B cell (primary cell): ENCODE results near the gene MYOM3. TPM values are rescaled to one million over a fixed set of nuclear protein-coding genes. Genes with fewer than 3 reads are reported as not detected.

Experiments used
- ATAC-seq: fragments of 200-7000 bp; cut with Tn5 transposase; one replicate; pipeline ENCODE4 v1.10.0; 2021; ENCODE audit warnings: low read depth, mild to moderate bottlenecking, moderate number of reproducible peaks, moderate library complexity
- CTCF ChIA-PET: fragments of 350-600 bp; sonication (Branson Sonifier 250); formaldehyde crosslinking; loops from one replicate; lab custom pipeline; 2021; ENCODE audit warnings: antibody characterized with exemption, inconsistent platforms; lab: Charles Lee
- POLR2A ChIA-PET: fragments of 350-600 bp; sonication (Branson Sonifier 250); formaldehyde crosslinking; loops from one replicate; lab custom pipeline; 2021; ENCODE audit warnings: antibody characterized with exemption; lab: Charles Lee
- DNase-seq: peaks from one replicate; pipeline ENCODE4 v3.0.0; 2013
- H2AFZ ChIP-seq: 2 replicates; pipeline ENCODE4 v1.6.1; 2012; ENCODE audit warnings: mild to moderate bottlenecking, low read depth, low read length; ENCODE audit not compliant: insufficient read depth, poor library complexity, severe bottlenecking
- H3K27ac ChIP-seq, 2 donors: 1 replicate in 1 of 2; 2 replicates in 1 of 2; pipeline ENCODE4 v1.5.1; 2012 to 2013; ENCODE audit warnings: low read length in 2 of 2, mild to moderate bottlenecking in 2 of 2, moderate library complexity in 1 of 2
- H3K27me3 ChIP-seq, 4 experiments: fragments of 200-600 bp in 1 of 4; sonication (generic) in 1 of 4; replicated peaks in 1 of 4; 1 replicate in 2 of 4; 2 replicates in 2 of 4; pipeline versions ENCODE4 v1.6.1 to v1.7.0; 2013 to 2016; ENCODE audit warnings: low read length in 3 of 4, mild to moderate bottlenecking in 2 of 4, mixed read lengths in 1 of 4, moderate library complexity in 1 of 4; ENCODE audit not compliant: insufficient read depth in 4 of 4, control insufficient read depth in 3 of 4; ENCODE audit errors: control extremely low read depth in 1 of 4
- H3K36me3 ChIP-seq, 2 experiments: replicated peaks in 1 of 2; 1 replicate in 1 of 2; 2 replicates in 1 of 2; pipeline versions ENCODE4 v1.6.1 to v1.7.1; 2013; ENCODE audit warnings: low read length in 1 of 2; ENCODE audit not compliant: insufficient read depth in 2 of 2, control insufficient read depth in 1 of 2; ENCODE audit errors: control extremely low read depth in 1 of 2, extremely low read depth in 1 of 2
- H3K4me1 ChIP-seq, 2 donors: fragments of 200-600 bp in 1 of 2; sonication (generic) in 1 of 2; 1 replicate in 1 of 2; 2 replicates in 1 of 2; pipeline versions ENCODE4 v1.5.1 to v1.6.1; 2013 to 2017; ENCODE audit warnings: low read length in 2 of 2; ENCODE audit not compliant: control insufficient read depth in 2 of 2, insufficient read depth in 2 of 2
- H3K4me2 ChIP-seq: replicated peaks from 2 replicates; pipeline ENCODE3; 2012; ENCODE audit warnings: mild to moderate bottlenecking, low read depth, low read length; ENCODE audit not compliant: poor library complexity, severe bottlenecking
- H3K4me3 ChIP-seq, 5 experiments: fragments of 200-600 bp in 1 of 5; sonication (generic) in 1 of 5; 1 replicate in 3 of 5; 2 replicates in 2 of 5; pipeline versions ENCODE4 v1.5.1 to v1.7.0; 2011 to 2016; ENCODE audit warnings: low read length in 4 of 5, mild to moderate bottlenecking in 4 of 5, low read depth in 2 of 5, control low read depth in 1 of 5, moderate library complexity in 1 of 5; ENCODE audit not compliant: insufficient read depth in 1 of 5; ENCODE audit errors: control extremely low read depth in 1 of 5, extremely low read depth in 1 of 5
- H3K79me2 ChIP-seq: fragments of 200-600 bp; sonication (generic); one replicate; pipeline ENCODE4 v1.6.0; 2016; ENCODE audit warnings: low read length; ENCODE audit not compliant: control insufficient read depth, insufficient read depth
- H3K9ac ChIP-seq: fragments of 200-600 bp; sonication (generic); 2 replicates; pipeline ENCODE4 v1.6.1; 2017; ENCODE audit warnings: mild to moderate bottlenecking, low read length, moderate library complexity
- H3K9me3 ChIP-seq, 3 donors: one replicate each; pipeline versions ENCODE4 v1.6.1 to v1.7.1; 2013; ENCODE audit warnings: low read length in 2 of 3; ENCODE audit not compliant: control insufficient read depth in 2 of 3, insufficient read depth in 1 of 3; ENCODE audit errors: control extremely low read depth in 1 of 3
- H4K20me1 ChIP-seq: 2 replicates; pipeline ENCODE4 v1.6.0; 2012; ENCODE audit warnings: mild to moderate bottlenecking, low read length; ENCODE audit not compliant: insufficient read depth, control insufficient read depth, poor library complexity, severe bottlenecking
- H3K27ac Mint-ChIP-seq: one replicate; pipeline ENCODE4 v1.8.0; 2021; ENCODE audit warnings: mixed read lengths
- H3K27me3 Mint-ChIP-seq: one replicate; pipeline ENCODE4 v1.8.0; 2021; ENCODE audit warnings: mixed read lengths
- H3K4me1 Mint-ChIP-seq: one replicate; pipeline ENCODE4 v1.8.0; 2021; ENCODE audit warnings: mixed read lengths
- H3K4me3 Mint-ChIP-seq: one replicate; pipeline ENCODE4 v1.8.0; 2021; ENCODE audit warnings: mixed read lengths
- H3K9me3 Mint-ChIP-seq: one replicate; pipeline ENCODE4 v1.8.0; 2022; ENCODE audit warnings: mixed read lengths; ENCODE audit not compliant: insufficient read depth
- CTCF ChIP-seq: fragments of 200-600 bp; IDR thresholded peaks from one replicate; pipeline ENCODE4 v1.8.0; 2022; ENCODE audit warnings: antibody characterized with exemption, mild to moderate bottlenecking
- EZH2 ChIP-seq: IDR thresholded peaks from 2 replicates; pipeline ENCODE4 v1.6.1; 2012; ENCODE audit warnings: borderline replicate concordance, low read depth, mild to moderate bottlenecking, moderate library complexity, low read length; ENCODE audit not compliant: insufficient read depth, poor library complexity, severe bottlenecking
- WGBS: methylation state at CpG from one replicate; pipeline ENCODE4 v1.1.5; 2013; ENCODE audit warnings: missing lambda C conversion rate; ENCODE audit not compliant: insufficient coverage; 5-methylcytosine and 5-hydroxymethylcytosine counted together
- intact Hi-C: fragments of 100-400 bp; cut with micrococcal nuclease; formaldehyde crosslinking; loops from one replicate; pipeline ENCODE4 v1.10.0; 2022
- polyA plus RNA-seq: library from polyadenylated mRNA; depleted of rRNA; stranded (reverse); fragments of >200 nt; gene quantifications from 2 replicates; pipeline ENCODE4 v1.2.3, GENCODE V29; 2012
- total RNA-seq, 2 donors: library from RNA; stranded (reverse); fragments of 120-200 nt in 1 of 2; gene quantifications; 1 replicate in 1 of 2; 2 replicates in 1 of 2; pipeline versions ENCODE4 v1.2.3 to v1.2.4, GENCODE V29; 2013 to 2022

MYOM3 gene
- total and polyA plus RNA-seq, 2 donors (not counting 1 experiment from before 2014, with no cell fraction given), result not detected

GRCh38 chr1:24130385-24130784 lies 18.4 kb upstream of the MYOM3 start:
- no CpG with 5 or more reads among the region's 3 CpGs for WGBS
- H3K79me2 ChIP-seq, result no peaks in the 10 kb centered on the region

More at GRCh38 chr1:24130385-24130784, 18.4 kb upstream of the MYOM3 start:
- ATAC-seq, result no peak
- Histone ChIP-seq H3K4me1 (no peaks in the 10 kb centered on the region), H3K36me3 (no peaks in the 10 kb centered on the region), H4K20me1 (no peaks in the 10 kb centered on the region), H3K4me3 (no peak overlapping the region), H3K27me3 (no peaks in the 10 kb centered on the region), H3K4me2 (no peak overlapping the region), H3K9me3 (peaks cover 1 to 8% (median 7%) of the 10 kb centered on the region in 3 donors), H3K9ac (no peak overlapping the region), H2AFZ (no peak overlapping the region), H3K27ac (no peak overlapping the region)
- intact Hi-C loops, result no loop called here
- H3K27me3 Mint-ChIP-seq, result peaks cover 25% of the 10 kb centered on the region
- POLR2A ChIA-PET, result no interaction called here
- no peak for DNase-seq
- no peak for TF ChIP-seq EZH2
- no peak for TF ChIP-seq CTCF
- no peak overlapping the region for H3K4me3 Mint-ChIP-seq
- peaks cover 4% of the 10 kb centered on the region for H3K9me3 Mint-ChIP-seq
- no peaks in the 10 kb centered on the region for H3K4me1 Mint-ChIP-seq
- CTCF ChIA-PET, result no interaction called here
- H3K27ac Mint-ChIP-seq, result no peak overlapping the region
